RWPE1 (cell line): Measurements from ENCODE around the gene KLHL6.
"Not testable (repeated sequence)": the region's sequence is repeated elsewhere in the genome, so short reads cannot be mapped to it uniquely, and the experiment has no call there.

Source experiments
- CTCF ChIA-PET: fragments of 350-600 bp; sonication (Branson Sonifier 250); formaldehyde crosslinking; extraction: SDS; loops from one replicate; lab custom pipeline; 2021; lab: Yijun Ruan, JAX
- POLR2A ChIA-PET: fragments of 400-600 bp; formaldehyde crosslinking; extraction: SDS; loops from one replicate; lab custom pipeline; 2020; ENCODE audit warnings: antibody characterized with exemption; ENCODE audit not compliant: low non-redundant PET; lab: Yijun Ruan, JAX
- DNase-seq: peaks from one replicate; pipeline ENCODE4 v3.0.0; 2012; ENCODE audit warnings: low spot score
- H3K27ac ChIP-seq: fragments of 450-650 bp; 2 replicates; pipeline ENCODE4 v1.5.1; 2017
- CTCF ChIP-seq: fragments of 450-650 bp; conservative IDR thresholded peaks from 2 replicates; pipeline ENCODE4 v1.5.1; 2017; ENCODE audit warnings: low read depth, mild to moderate bottlenecking

Gene KLHL6

GRCh38 chr3:183518491-183519251 is 36.8 kb downstream of the KLHL6 start:
- ChIA-PET POLR2A (no interaction called here), CTCF (no interaction called here)
- no peak for DNase-seq
- H3K27ac ChIP-seq = no peak overlapping the region
- TF ChIP-seq CTCF = no peak

GRCh38 chr3:183517607-183518006 is 37.9 kb downstream of the KLHL6 start:
- CTCF ChIA-PET = interaction anchor here (0.6 kb wide), 1 partner anchor 32 kb away, joined by 4 read pairs; no protein-coding TSS in a partner anchor
- no peak overlapping the region for H3K27ac ChIP-seq
- TF ChIP-seq CTCF = no peak
- POLR2A ChIA-PET = no interaction called here
- DNase-seq = no peak

- no peak for TF ChIP-seq CTCF
- ChIA-PET POLR2A (no interaction called here), CTCF (interaction anchor here (0.6 kb wide), 1 partner anchor 1684 kb away, joined by 3 read pairs; no protein-coding TSS in a partner anchor)
- H3K27ac ChIP-seq = no peak overlapping the region
- DNase-seq = no peak
Measured at GRCh38 chr3:183515968-183516851, 39.3 kb downstream of the KLHL6 start.

GRCh38 chr3:183514021-183514420 is 41.5 kb downstream of the KLHL6 start:
- H3K27ac ChIP-seq = no peak overlapping the region
- ChIA-PET POLR2A (interaction anchor here (0.5 kb wide), 1 partner anchor 185 kb away, joined by 3 read pairs; no protein-coding TSS in a partner anchor), CTCF (interaction anchor here (0.7 kb wide), 1 partner anchor 918 kb away, joined by 3 read pairs; no protein-coding TSS in a partner anchor)
- TF ChIP-seq CTCF = no peak
- no peak for DNase-seq

GRCh38 chr3:183513046-183513706 is 42.3 kb downstream of the KLHL6 start:
- CTCF ChIA-PET = interaction anchor here (0.6 kb wide), 1 partner anchor 494 kb away, joined by 3 read pairs; no protein-coding TSS in a partner anchor
- TF ChIP-seq CTCF = no peak
- no peak overlapping the region for H3K27ac ChIP-seq
- DNase-seq = no peak
- POLR2A ChIA-PET = no interaction called here

GRCh38 chr3:183511286-183512131 is 44.0 kb downstream of the KLHL6 start:
- CTCF ChIA-PET, H3K27ac ChIP-seq, POLR2A ChIA-PET, DNase-seq: not testable (repeated sequence)
